SIG-M5 treated with dmso at 0.1 percent for 504 hours (cell line): ENCODE results near the gene UBE2C.
"Not testable (repeated sequence)": the region's sequence is repeated elsewhere in the genome, so short reads cannot be mapped to it uniquely, and the experiment has no call there.

Experiments used
- DNase-seq: peaks from one replicate; lab custom pipeline; 2025; ENCODE audit not compliant: unreplicated experiment; lab: John Stamatoyannopoulos, UW

The UBE2C gene

DNA sequence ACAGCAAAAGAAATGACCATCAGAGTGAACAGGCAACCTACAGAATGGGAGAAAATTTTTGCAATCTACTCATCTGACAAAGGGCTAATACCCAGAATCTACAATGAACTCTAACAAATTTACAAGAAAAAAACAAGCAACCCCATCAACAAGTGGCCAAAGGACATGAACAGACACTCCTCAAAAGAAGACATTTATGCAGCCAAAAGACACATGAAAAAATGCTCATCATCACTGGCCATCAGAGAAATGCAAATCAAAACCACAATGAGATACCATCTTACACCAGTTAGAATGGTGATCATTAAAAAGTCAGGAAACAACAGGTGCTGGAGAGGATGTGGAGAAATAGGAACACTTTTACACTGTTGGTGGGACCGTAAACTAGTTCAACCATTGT, 14.9 kb upstream of the UBE2C start:
- DNase-seq = not testable (repeated sequence)

- not testable (repeated sequence) for DNase-seq
These were observed 14.5 kb upstream of the UBE2C start for GRCh38 chr20:45797955-45798354.

- DNase-seq = peak; percentile 68
These were observed 13.4 kb upstream of the UBE2C start for GRCh38 chr20:45798935-45799642.

DNA sequence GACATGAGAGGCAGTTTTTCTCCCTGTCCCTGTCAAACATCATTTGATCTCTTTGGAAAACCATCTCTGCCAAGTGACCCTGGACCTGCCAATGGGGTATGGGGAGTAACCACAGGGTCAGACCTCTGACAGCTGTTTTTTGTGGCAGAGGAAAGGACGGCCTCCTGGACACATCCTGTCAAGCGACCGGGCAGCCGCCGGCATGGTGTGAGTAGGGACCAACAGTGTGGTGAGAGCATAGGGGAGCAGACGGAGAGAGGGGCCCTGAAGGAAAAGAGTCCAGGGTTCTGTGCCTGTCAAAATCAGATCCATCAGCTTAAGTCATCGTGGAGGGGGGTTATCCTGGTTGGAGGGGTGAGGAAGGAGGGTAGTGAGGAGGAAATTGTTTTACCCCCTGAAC, 10.6 kb upstream of the UBE2C start:
- no peak for DNase-seq

GRCh38 chr20:45810191-45810970, 2.1 kb upstream of the UBE2C start:
- no peak for DNase-seq

DNA sequence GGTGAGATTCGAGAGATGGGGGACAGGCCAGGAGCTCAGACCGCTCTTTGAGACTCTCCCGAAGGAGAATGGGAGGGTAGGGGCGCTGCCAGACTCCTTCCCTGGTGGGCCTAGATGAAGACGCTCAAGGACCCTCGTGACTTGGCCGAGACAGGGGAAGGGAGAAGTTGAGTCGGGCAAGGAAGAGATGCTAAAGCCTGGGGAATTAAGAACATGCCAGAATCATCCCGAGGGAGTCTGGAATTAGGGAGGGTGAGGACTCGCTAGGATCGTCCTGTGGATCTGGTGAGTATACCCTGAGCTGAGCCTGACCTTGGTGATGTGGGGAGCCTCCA, 529 bp downstream of the UBE2C start:
- DNase-seq = no peak

DNA sequence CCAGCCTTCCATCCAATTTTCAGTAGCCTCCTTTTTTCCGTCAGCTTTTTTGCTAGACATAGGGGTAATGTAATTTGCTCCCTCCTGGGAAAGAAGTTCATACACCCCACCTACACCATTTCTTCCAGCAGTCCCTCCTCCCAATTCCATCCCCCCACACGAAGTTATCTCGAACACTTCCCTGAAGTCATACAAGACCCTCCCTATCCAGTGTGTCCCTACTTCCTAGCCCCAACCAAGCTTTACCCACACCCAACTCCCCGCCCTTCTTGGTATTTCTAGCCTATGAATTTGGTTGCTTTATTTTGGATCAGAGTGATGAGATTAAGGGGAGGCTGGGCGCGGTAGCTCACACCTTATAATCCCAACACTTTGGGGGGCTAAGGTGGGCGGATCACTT, 1.0 kb downstream of the UBE2C start:
- no peak for DNase-seq

DNA sequence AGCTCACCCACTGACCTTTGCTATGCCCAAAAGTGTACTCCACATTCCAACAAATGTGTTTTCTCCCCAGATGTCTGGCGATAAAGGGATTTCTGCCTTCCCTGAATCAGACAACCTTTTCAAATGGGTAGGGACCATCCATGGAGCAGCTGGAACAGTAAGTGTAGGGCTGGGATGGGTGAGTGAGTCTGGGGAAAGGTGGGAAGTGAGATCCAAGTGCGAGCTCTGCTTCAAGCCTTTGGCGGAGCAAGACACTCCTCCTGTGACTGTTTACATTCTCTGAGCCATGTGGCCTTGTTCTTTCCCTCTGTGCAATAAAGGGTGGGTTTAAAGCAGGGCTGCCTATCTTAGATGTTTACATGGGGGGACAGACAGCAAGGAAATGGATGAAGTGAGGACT, 1.9 kb downstream of the UBE2C start:
- DNase-seq = no peak

DNA sequence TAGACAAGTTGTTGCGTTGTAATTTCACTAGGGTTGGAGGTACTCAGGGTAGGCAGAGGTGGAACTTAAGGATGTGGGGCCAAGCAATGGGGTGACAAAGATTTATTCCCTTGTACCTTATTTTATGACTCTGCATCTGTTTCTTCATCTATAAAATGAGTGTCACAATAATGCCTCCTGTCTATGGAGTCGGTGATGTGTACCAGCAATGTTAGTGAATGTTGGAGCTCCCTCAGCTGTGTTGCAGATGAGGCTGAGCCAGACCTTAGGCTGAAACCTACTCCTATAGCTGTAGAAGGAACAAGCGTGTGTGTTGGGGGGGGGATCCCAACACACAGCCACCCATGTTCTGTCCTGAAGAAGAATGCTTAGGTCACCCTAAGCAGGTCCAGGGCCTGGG, 4.5 kb downstream of the UBE2C start:
- no peak for DNase-seq

DNA sequence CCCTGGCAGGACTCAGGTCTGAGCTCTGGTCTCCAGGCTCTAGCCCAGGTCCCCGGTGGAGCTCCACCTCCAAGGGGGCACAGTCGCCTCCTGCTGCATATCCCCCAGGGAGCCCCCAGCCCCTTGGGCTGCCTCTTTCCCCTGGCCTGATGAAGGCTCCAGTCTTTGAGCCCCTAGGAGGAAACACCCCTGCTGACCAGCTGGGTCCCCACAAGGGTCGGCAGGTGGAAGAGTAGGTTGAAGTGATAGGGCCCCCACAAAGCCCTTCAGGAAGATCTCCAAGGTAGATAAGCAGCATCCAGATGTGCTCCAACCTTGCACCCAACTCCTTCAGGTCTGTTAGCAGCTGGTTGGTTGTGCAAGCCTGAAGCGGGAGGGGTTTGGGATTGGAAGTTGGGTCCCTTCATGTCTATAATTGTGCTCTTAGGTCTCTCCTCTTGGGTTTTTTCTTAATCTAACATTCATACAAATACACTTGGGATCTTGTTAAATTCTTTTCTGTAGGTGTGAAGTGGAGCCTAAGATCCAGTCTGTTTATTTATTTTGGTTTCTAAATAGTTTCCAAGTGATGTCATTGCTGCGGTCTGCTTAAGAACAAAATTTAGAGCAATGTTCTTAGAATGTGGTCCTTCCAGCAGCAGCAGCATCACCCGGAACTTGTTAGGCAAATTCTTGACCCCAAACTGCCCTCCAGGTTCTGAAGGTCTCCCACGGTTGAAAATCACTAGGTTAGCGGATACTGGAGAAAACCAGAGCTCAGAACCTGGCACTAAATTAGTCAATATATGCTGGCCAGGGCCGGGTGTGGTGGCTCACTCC, 5.1 kb downstream of the UBE2C start:
- DNase-seq = peak; percentile 47

GRCh38 chr20:45818239-45818638, 5.8 kb downstream of the UBE2C start:
- no peak for DNase-seq

DNA sequence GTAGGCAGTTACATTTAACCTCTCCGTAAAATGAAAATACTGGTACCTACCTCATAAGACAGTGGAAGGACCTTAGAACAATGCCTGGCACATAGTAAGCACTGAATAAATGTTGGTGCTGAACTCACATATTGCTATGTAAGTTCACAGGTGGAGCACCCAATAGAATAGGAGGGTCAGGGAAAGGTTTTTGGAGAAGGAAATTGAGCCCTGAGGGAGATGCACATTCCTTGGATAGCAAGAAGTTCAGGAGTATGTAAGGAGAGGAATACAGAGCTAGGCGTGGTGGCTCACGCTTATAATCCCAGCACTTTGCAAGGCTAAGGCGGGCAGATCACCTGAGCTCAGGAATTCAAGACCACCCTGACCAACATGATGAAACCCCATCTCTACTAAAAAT, 7.0 kb downstream of the UBE2C start:
- no peak for DNase-seq

DNA sequence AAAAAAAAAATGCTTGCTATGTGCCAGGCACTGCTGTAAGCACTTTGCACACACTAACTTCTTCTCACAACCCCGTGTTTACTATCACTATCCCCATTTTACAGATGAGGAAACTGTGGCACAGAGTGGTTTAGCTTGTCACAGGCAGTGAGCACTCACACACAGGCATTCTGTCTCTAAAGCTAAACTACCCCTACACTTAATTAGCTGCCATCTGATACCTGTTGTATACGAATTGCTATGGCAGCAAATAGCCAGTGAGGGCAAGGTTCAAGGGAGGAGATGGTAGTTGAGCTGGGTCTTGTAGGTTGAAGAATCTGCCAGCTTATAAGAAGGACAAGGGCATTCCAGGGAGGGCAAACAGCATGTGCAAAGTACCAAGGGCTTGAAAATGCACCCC, 9.5 kb downstream of the UBE2C start:
- no peak for DNase-seq

DNA sequence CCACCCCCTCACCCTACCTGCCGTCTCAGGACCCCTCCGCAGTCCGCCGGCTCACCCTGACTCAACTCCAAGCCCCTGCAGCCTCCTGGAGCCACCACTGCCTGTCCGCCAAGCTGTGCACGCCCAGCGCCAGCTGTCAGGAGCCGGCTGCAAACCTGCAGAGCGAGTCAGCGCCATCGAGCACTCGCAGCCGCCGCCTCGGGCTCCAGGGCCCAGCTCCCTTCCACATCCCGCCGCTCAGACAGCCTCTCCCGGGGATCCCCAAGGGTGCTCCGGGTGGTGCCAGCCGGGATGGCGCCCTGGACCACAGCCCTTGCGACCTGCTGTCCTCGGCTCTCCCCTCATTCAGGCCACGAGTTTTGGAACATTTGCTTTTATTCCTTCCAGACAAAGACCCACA, 10.4 kb downstream of the UBE2C start:
- DNase-seq = peak; percentile 36

- DNase-seq = peak; percentile 25
These were observed 11.7 kb downstream of the UBE2C start for GRCh38 chr20:45823949-45824835.

- no peak for DNase-seq
These were observed 14.1 kb downstream of the UBE2C start for GRCh38 chr20:45826381-45827019.

GRCh38 chr20:45827030-45827652, 14.7 kb downstream of the UBE2C start, which contains the start of gene TNNC2:
Gene TNNC2 (minus strand): TSS chr20:45827312. CDS start chr20:45827248, 64 bp downstream.
- no peak for DNase-seq

- DNase-seq = no peak
These were observed 15.3 kb downstream of the UBE2C start for GRCh38 chr20:45827712-45828111.

DNA sequence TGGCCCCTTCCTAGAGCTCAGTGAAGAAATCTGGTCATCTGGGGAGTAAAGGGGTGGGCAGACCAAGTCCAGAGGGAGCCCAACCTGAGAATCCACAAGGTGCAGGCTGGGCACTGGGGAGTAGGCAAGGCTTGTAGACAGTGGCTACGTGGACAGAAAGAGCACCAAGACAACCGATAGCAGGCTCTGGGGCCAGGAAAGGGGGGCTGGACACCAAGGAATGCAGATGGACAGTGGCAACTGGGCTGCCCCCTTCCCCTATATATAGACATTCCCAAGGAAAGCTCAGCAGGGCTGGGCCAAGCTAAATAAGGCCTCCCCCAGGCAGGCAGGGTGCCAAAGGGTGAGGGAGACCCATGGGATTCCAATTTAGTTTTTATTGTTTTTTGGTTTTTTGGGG, 16.1 kb downstream of the UBE2C start:
- no peak for DNase-seq

- DNase-seq = not testable (repeated sequence)
These were observed 17.2 kb downstream of the UBE2C start for GRCh38 chr20:45829673-45830106.
